ENCODE measurements around the gene KRT76. TPM values are rescaled to one million over a fixed set of nuclear protein-coding genes. Genes with fewer than 3 reads are reported as not detected.

Gene KRT76
- total RNA-seq, 1 experiment from 2014 or later, result not detected

DNA sequence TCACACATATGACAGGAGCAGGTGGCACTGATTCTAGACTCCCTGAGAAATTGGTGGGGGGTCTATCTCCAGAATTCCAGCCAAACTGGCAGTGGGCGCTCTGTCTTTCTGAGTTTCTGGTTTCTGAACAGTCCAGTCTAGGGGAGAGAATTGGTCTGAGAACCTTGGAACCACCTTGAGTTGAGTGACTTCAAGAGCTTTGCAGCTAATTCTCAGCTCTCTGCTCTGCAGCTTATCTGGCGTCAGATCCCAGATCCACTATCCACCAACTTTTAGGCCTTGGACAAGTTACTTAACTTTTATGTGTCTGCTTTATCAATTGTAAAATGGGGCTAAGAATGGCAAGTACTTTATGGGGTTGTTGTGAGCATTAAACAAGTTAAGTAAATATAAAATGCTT lies 1.7 kb upstream of the KRT76 start:
- no peak overlapping the region for H3K4me3 Mint-ChIP-seq (ENCODE audit: unreplicated experiment)
- TF ChIP-seq, protein P1, sequence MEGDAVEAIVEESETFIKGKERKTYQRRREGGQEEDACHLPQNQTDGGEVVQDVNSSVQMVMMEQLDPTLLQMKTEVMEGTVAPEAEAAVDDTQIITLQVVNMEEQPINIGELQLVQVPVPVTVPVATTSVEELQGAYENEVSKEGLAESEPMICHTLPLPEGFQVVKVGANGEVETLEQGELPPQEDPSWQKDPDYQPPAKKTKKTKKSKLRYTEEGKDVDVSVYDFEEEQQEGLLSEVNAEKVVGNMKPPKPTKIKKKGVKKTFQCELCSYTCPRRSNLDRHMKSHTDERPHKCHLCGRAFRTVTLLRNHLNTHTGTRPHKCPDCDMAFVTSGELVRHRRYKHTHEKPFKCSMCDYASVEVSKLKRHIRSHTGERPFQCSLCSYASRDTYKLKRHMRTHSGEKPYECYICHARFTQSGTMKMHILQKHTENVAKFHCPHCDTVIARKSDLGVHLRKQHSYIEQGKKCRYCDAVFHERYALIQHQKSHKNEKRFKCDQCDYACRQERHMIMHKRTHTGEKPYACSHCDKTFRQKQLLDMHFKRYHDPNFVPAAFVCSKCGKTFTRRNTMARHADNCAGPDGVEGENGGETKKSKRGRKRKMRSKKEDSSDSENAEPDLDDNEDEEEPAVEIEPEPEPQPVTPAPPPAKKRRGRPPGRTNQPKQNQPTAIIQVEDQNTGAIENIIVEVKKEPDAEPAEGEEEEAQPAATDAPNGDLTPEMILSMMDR (IDR thresholded peaks at IDR 0.05; ENCODE audit: insufficient read depth in 1 of 2, low read depth in 1 of 2, low read length in 1 of 2, severe bottlenecking in 1 of 2, unreplicated experiment in 1 of 2), result no peak

DNA sequence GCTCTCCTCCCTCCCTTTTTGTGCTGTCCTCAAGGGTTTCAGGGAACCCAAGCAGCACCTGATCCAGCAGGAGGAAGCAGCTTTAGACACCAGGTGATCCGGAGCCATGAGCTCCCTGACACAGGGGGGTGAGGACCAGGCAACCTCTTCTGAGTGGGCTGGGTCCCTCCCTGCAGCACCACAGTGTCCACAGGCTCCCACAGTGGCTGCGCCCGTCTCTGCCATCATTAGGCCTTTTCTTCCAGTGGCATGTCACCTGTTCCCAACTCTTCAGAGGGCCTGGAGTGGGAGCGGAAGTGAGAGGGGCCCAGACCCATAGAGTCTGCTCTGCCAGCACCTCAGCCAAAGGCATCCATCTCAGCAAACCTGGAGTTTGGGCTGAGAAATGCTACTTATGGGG lies 421 bp upstream of the KRT76 start:
- no TSS peak for BruUV-seq (replicated peaks)
- DNase-seq, result no peak
- ChIA-PET CTCF (no interaction called here), POLR2A (no interaction called here)
- H3K9me3 ChIP-seq, result no peaks in the 10 kb centered on the region
- Mint-ChIP-seq H3K36me3 (ENCODE audit: insufficient read depth, unreplicated experiment) (no peaks in the 10 kb centered on the region), H3K27ac (ENCODE audit: unreplicated experiment) (no peak overlapping the region), H3K4me1 (ENCODE audit: low read depth, unreplicated experiment) (no peaks in the 10 kb centered on the region), H3K9me3 (ENCODE audit: unreplicated experiment) (no peaks in the 10 kb centered on the region), H3K27me3 (ENCODE audit: insufficient read depth, unreplicated experiment) (peaks cover 6% of the 10 kb centered on the region), H3K4me3 (ENCODE audit: unreplicated experiment) (no peak overlapping the region)
- TF ChIP-seq, protein P1 (IDR thresholded peaks at IDR 0.05; ENCODE audit: insufficient read depth in 1 of 2, low read depth in 1 of 2, low read length in 1 of 2, severe bottlenecking in 1 of 2, unreplicated experiment in 1 of 2), result no peak
- H3K4me1 ChIP-seq, result no peaks in the 10 kb centered on the region
- no peaks in the 10 kb centered on the region for H3K36me3 ChIP-seq (ENCODE audit: control insufficient read depth, insufficient read depth, low read length)
- no peaks in the 10 kb centered on the region for H3K27me3 ChIP-seq (replicated peaks; ENCODE audit: control insufficient read depth, insufficient read depth, low read length)
- intact Hi-C loops (cut with micrococcal nuclease; ENCODE audit: unreplicated experiment), result no loop called here
- no peak overlapping the region for H3K4me3 ChIP-seq (ENCODE audit: low read depth, low read length)

More for the DNA sequence above, 1.7 kb upstream of the KRT76 start:
- intact Hi-C loops (cut with micrococcal nuclease; ENCODE audit: unreplicated experiment), result no loop called here
- H3K27me3 Mint-ChIP-seq (ENCODE audit: insufficient read depth, unreplicated experiment), result peaks cover 6% of the 10 kb centered on the region
- DNase-seq, result no peak
- Histone ChIP-seq H3K9me3 (no peaks in the 10 kb centered on the region), H3K4me1 (no peaks in the 10 kb centered on the region), H3K27me3 (replicated peaks; ENCODE audit: control insufficient read depth, insufficient read depth, low read length) (no peaks in the 10 kb centered on the region), H3K36me3 (ENCODE audit: control insufficient read depth, insufficient read depth, low read length) (no peaks in the 10 kb centered on the region), H3K4me3 (ENCODE audit: low read depth, low read length) (no peak overlapping the region)
- CTCF ChIA-PET, result no interaction called here
- H3K27ac Mint-ChIP-seq (ENCODE audit: unreplicated experiment), result no peak overlapping the region
- no TSS peak for BruUV-seq (replicated peaks)
- POLR2A ChIA-PET, result no interaction called here
- no peaks in the 10 kb centered on the region for H3K9me3 Mint-ChIP-seq (ENCODE audit: unreplicated experiment)
- H3K4me1 Mint-ChIP-seq (ENCODE audit: low read depth, unreplicated experiment), result no peaks in the 10 kb centered on the region
- H3K36me3 Mint-ChIP-seq (ENCODE audit: insufficient read depth, unreplicated experiment), result no peaks in the 10 kb centered on the region

DNA sequence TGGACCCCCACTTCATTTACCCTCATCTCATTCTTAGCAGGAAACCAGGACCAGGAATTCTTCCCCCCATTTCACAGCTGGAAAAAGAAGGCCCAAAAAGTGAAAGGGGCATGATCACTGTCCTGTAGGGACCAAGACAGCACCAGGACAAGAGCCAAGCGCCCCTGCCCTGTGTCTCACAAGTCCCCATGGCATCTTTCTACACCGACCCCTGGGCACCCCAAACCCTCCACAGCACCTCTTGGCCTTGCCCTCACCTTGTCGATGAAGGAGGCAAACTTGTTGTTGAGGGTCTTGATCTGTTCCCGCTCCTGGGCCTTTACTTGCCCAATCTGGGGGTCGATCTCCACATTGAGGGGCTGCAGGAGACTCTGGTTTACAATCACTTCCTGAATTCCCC lies 710 bp downstream of the KRT76 start:
- H3K4me1 ChIP-seq, result no peaks in the 10 kb centered on the region

More for the DNA sequence above, 710 bp downstream of the KRT76 start:
- H3K4me1 Mint-ChIP-seq (ENCODE audit: low read depth, unreplicated experiment), result no peaks in the 10 kb centered on the region
- BruUV-seq (replicated peaks), result no TSS peak
- TF ChIP-seq, protein P1 (IDR thresholded peaks at IDR 0.05; ENCODE audit: insufficient read depth in 1 of 2, low read depth in 1 of 2, low read length in 1 of 2, severe bottlenecking in 1 of 2, unreplicated experiment in 1 of 2), result no peak
- no peak for DNase-seq
- H3K27ac Mint-ChIP-seq (ENCODE audit: unreplicated experiment), result no peak overlapping the region
- H3K27me3 Mint-ChIP-seq (ENCODE audit: insufficient read depth, unreplicated experiment), result peaks cover 6% of the 10 kb centered on the region
- Histone ChIP-seq H3K9me3 (no peaks in the 10 kb centered on the region), H3K36me3 (ENCODE audit: control insufficient read depth, insufficient read depth, low read length) (no peaks in the 10 kb centered on the region), H3K27me3 (replicated peaks; ENCODE audit: control insufficient read depth, insufficient read depth, low read length) (no peaks in the 10 kb centered on the region), H3K4me3 (ENCODE audit: low read depth, low read length) (no peak overlapping the region)
- H3K36me3 Mint-ChIP-seq (ENCODE audit: insufficient read depth, unreplicated experiment), result no peaks in the 10 kb centered on the region
- CTCF ChIA-PET, result no interaction called here
- intact Hi-C loops (cut with micrococcal nuclease; ENCODE audit: unreplicated experiment), result no loop called here
- POLR2A ChIA-PET, result no interaction called here
- no peak overlapping the region for H3K4me3 Mint-ChIP-seq (ENCODE audit: unreplicated experiment)
- no peaks in the 10 kb centered on the region for H3K9me3 Mint-ChIP-seq (ENCODE audit: unreplicated experiment)

Data from Caco-2 (cell line).